ENCODE results near the gene RTCA.
"Not testable (repeated sequence)": the region's sequence is repeated elsewhere in the genome, so short reads cannot be mapped to it uniquely, and the experiment has no call there.

The RTCA gene

GRCh38 chr1:100309863-100310262, 43.8 kb downstream of the RTCA start:
- DNase-seq, result no peak

- DNase-seq, result no peak
These were observed 47.4 kb downstream of the RTCA start for GRCh38 chr1:100313382-100313781.

- DNase-seq, result no peak
These were observed 50.6 kb downstream of the RTCA start for GRCh38 chr1:100316622-100317021.

- no peak for DNase-seq
These were observed 54.5 kb downstream of the RTCA start for GRCh38 chr1:100320311-100321099.

- no peak for DNase-seq
These were observed 55.1 kb downstream of the RTCA start for GRCh38 chr1:100321100-100321493.

GRCh38 chr1:100321506-100321905, 55.5 kb downstream of the RTCA start:
- no peak for DNase-seq

- no peak for DNase-seq
These were observed 56.6 kb downstream of the RTCA start for GRCh38 chr1:100322436-100323211.

- no peak for DNase-seq
These were observed 57.5 kb downstream of the RTCA start for GRCh38 chr1:100323419-100324106.

- no peak for DNase-seq
These were observed 59.7 kb downstream of the RTCA start for GRCh38 chr1:100325415-100326324.

- not testable (repeated sequence) for DNase-seq
These were observed 60.3 kb downstream of the RTCA start for GRCh38 chr1:100326325-100326670.

GRCh38 chr1:100328133-100328532, 62.1 kb downstream of the RTCA start:
- no peak for DNase-seq

- not testable (repeated sequence) for DNase-seq
These were observed 65.1 kb downstream of the RTCA start for GRCh38 chr1:100331146-100331545.

GRCh38 chr1:100332331-100332730, 66.3 kb downstream of the RTCA start:
- DNase-seq, result no peak

GRCh38 chr1:100335436-100335835, 69.4 kb downstream of the RTCA start:
- no peak for DNase-seq

GRCh38 chr1:100337878-100338277, 71.9 kb downstream of the RTCA start:
- not testable (repeated sequence) for DNase-seq

- DNase-seq, result not testable (repeated sequence)
These were observed 73.7 kb downstream of the RTCA start for GRCh38 chr1:100339735-100340134.

GRCh38 chr1:100340494-100340893, 74.5 kb downstream of the RTCA start:
- DNase-seq, result no peak

- DNase-seq, result no peak
These were observed 76.3 kb downstream of the RTCA start for GRCh38 chr1:100342348-100342747.
